GM19438 (cell line): Measurements from ENCODE around the gene FKBP1A.

Experiments
- ATAC-seq: cut with Tn5 transposase; IDR thresholded peaks from one replicate; pipeline ENCODE4 v1.9.1; 2021; ENCODE audit warnings: low read depth; ENCODE audit not compliant: unreplicated experiment

Gene FKBP1A

DNA sequence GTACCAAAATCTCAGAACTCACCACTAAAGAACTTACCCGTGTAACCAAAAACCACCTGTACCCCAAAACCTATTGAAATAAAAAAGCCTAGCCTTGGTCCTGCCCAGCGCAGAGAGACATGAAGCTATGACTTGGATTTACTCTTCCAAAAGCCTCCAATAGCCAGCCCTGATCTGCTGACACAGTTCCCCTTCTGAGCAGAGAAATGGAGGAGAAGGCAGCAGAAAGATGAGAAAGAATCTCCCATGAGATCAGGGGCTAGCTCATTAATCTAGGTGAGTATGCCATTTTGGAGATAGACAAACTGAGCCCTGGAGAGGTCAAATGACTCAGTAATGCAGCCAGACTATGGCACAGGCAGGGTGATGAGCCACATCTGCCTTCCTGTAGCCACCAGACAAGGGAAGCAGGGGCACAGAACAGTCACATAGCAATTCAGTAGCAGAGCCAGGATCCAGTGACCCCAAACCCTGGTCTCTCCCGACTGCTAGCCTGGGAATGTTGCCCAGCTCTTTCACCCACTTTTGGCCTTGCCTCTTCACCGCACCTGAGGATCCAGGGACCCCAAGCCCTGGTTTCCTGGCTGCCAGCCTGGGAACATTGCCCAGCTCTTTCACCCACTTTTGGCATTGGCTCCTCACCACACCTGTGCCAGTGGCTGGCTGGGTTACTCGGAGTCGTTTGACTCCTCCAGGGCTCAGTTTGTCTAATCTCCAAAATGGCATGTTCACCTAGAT is 56.7 kb downstream of the FKBP1A start:
- ATAC-seq, result no peak

DNA sequence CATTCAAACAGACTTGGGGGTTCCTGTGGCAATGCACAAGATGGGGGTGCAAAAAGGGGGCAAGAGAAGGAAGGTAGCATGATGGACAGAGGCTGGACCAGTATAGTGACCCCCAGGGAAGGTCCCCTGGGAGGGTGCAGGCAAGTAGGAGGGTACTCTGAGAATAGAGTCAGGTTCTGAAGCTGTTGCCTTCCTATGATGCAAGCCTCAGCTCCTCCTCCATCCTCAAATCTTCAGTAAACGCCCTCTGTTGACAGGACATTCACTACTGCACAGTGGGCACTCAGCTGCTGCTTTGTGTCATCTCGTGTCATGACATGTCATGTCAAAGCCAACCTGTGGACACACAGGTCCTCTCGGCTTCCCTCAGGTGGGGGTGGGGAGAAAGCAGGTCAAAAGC is 58.1 kb downstream of the FKBP1A start:
- ATAC-seq, result no peak

DNA sequence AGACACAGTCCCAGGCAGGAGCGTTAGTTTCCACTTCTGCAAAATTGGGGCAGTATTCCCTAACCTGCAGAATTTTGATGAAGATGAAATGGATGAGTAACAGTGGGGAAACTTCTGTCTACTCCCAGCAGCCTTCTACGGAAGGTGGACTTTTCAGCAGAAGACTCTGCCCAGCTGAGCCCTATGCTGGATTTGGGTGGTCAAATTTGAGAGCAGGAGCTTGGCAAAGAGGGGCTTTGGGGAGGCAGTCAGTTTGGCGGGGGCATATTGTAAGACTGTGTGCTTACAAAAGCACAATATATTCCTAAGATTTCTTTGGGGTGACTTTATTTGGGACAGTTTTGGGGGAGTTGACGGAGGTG is 58.5 kb downstream of the FKBP1A start:
- ATAC-seq, result no peak

DNA sequence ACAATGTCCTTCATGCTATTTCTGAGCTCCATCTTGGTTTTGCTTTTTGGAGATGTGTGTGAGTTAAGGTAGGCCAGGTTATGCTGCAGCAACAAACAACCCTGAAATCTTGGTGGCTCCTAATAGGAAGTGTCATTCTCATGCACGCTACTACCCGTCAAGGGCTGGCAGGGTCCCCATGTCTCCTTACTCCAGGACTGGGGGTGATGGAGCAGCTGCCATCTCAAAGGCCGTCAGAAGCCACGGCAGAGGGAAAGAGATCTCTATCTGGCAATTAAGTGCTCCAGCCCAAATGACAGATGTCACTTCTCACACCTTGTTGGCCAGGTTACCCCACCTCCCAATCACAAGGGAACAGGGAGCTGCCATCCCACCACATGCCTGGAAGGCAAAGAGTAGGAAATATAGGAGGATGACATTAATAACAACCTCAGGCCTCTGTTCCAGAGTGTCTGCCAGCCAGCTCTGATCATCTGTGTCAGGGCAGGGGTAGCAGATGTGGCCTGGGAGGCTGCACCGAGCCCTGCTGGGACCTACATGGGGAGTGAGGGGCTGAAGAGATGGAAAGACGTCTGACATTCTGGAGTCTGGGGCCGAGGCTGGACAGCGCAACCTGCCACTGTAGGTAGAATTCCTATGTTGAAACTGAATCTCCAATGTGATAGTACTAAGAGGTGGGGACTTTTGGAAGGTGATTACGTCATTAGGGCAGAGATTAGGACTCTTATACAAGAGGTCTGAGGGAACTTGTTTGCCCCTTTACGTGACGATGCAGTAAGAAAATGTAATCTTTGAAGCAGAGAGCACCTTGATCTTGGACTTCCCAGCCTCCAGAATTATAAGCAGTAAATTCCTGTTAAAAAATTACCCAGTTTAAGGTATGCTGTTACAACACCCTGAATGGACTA is 59.1 kb downstream of the FKBP1A start:
- ATAC-seq, result no peak

DNA sequence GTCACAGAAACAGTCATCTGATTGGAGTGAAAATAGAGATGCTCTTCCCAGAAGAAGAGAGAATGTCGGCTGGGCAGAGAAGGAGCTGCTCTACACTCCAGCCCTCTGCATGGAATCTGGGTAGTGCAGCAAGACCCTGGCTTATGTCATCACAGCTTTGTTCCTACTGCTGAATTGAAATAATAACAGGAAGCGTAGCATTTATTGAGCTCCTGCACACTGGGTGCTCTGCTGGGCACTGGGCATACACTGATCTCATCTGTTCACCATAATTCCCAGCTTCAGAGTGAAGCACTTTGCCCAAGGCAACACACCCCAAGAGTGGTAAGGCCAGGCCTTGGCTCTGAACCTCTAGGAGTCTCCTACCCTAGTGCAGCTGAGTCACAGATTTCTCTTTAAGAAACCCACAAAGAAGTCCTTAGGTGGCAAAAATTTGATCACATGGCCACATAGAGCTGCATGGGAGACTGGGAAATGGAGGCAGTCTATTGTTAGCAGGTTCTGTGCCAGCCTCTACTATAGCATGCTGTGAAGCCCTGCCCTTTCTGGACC is 60.0 kb downstream of the FKBP1A start:
- no peak for ATAC-seq

DNA sequence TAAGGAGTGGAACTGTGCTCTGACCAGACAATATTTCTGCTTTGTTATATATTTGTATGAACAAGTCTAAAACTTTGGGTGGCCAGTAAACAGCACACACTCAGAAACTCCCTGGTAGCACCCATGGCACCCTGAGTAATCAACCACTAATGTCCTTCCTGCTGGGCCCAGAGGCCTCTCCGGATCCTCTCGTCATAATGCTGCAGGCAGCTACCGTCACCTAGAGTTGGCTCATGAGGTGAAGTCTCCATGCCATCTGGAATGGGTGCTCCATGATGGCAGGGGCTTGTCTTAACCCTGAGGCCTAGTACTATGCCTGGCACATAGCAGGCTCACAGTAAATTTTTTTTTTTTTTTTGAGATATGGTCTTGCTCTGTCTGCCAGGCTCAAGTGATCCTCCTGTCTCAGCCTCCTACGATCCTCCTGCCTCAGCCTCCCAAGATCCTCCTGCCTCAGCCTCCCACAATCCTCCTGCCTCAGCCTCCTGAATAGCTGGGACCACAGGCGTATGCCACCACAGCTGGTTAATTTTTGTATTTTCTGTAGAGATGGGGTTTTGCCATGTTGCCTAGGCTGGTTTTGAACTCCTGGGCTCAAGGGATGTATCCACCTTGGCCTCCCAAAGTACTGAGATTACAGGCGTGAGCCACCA is 60.9 kb downstream of the FKBP1A start:
- ATAC-seq, result no peak

DNA sequence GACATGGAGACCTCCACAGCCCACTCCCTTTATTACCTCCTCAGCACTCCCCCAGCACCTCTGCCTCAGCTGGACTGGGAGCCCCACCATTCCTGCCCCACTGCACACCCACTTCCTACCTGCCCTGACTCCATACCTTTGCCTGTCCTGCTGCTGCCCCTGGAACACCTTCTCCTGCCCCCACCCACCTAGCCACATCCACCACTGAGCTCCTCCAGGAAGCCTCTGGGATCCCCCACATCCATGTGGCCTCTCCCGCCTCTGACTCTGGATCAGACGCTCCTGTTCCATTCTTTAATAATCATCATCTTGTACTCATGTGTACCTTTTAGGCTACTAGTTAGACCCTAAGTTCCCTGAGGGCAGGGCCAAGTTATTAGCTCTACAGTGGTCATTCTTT is 61.8 kb downstream of the FKBP1A start:
- no peak for ATAC-seq

DNA sequence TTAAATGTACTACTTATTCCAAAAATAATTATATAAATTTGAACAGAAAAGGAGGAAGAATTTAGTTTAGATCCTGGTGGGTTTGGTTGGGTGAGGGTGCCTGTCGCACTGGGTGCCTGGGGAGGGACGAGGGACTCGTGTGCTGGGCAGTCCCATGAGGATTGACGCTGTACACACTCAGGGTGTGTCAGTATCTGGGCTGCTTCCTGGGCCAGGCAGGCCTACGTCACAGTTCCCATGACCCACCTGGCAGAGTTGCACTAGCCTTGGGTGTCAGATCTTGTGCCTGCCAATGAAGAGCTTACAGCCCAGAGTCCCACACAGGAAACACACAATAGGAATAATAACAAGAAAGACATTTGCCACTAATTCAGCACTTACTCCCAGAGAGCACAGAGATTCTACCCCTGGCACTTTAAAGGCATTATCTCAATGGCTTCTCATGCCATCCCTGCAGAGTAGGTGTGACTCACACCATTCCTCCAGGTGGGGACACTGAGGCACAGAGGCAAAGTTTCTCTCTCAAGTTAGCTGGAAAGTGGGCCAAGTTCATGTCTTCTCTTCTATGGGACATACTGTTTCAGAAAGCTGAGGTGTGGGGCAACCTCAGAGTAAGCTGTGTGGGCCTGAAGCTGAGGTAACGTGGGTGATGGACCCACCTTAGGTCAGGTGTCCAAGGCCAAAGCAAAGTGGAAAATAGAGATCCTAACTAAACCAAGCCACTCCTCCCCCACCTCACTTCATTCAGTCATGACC is 62.6 kb downstream of the FKBP1A start:
- ATAC-seq, result no peak

DNA sequence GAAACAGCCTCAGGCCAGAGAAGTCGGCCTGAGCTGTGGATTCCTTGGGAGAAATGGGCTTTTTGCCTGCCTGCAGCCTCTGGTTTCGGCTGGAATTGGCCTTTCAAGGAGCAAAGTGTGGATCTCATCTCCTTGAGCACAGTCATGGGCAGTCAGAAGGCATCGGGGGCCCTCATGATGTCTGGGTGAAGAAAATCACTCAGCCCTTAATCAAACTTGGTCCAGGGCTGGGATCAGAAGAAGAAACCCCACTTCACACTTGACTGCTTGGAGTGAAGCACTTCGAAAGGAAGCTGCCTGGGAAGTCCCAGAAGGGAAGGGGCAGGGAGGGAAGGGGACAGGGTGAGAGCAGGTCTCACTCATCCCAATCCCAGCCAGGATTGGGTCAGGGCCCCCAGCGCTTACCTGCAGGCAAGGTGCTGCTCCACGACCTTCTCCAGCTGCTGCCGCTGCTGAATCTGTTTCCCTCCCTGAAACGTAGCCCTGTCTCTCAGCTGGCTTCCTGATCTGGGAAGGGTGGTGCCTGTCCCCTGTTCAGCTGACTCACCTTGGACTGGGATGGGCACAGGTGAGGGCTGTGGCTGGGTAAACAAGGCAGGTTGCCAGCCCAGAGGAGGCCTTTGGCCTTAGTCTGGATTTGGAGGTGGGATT is 64.0 kb downstream of the FKBP1A start, which contains the start of gene SDCBP2:
SDCBP2 (minus strand) TSS at position 460 of the 651 bp plus-strand sequence. CDS start 8,723 bp downstream, outside the sequence.
- no peak for ATAC-seq

DNA sequence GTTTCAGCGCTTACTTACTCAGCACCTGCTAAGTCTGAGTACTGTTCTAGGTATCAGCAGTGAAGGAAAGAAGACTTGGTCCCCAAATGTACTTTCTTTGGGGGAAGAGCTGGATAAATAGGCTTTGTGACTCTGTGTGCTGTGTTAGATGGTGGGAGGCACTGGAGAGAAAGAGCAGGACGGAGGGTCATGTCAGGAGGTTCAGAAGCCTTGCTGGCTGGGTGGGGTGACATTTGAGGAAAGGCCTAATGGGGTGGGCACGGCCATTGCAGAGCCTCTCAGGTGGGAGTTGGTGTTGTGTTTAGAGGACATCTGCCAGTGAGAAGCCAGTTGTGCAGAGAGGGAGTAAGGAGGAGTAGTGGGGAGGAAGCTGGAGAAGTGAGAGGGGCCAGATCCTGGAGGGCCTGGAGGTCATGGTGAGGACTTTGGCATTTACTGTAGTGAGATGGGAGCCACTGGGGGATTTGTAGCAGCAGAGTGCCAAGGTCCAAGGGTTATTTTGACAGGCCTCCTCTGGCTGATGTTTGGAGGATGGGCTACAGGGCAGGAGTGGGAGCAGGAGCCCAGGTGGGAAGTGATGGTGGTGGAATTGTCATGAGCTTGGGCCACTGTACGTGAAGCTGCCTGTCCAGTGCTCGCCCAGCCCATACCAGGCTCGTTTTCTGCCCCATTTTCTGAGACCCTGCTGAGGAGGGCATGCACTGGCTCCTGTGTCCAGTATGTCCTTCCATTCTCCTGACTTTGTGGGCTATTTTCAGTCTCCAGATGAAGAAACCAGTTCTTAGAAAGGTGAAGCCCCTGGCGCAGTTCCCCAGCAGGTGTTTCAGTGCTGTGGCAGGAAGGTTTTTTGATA is 64.8 kb downstream of the FKBP1A start:
- ATAC-seq, result no peak

DNA sequence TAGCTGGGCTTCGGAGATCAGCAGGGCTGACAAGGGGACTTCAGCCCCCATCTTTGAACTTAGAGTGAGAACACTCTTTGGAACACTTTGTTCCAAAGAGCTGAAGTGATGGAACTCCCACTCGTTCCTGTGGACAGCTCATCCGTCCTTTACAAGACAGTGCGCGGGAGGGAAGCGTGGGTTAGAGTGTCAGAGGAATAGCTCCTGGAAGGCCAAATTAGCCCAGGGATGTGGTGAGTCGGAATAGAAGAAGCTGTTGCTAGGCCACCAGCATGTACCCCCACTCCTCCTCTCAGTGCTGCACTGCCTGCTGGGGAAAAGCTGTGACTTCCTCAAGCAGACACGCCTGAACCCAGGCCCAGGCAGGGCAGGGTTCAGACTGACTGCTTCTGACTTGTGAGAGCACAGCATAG is 65.6 kb downstream of the FKBP1A start:
- ATAC-seq, result no peak

DNA sequence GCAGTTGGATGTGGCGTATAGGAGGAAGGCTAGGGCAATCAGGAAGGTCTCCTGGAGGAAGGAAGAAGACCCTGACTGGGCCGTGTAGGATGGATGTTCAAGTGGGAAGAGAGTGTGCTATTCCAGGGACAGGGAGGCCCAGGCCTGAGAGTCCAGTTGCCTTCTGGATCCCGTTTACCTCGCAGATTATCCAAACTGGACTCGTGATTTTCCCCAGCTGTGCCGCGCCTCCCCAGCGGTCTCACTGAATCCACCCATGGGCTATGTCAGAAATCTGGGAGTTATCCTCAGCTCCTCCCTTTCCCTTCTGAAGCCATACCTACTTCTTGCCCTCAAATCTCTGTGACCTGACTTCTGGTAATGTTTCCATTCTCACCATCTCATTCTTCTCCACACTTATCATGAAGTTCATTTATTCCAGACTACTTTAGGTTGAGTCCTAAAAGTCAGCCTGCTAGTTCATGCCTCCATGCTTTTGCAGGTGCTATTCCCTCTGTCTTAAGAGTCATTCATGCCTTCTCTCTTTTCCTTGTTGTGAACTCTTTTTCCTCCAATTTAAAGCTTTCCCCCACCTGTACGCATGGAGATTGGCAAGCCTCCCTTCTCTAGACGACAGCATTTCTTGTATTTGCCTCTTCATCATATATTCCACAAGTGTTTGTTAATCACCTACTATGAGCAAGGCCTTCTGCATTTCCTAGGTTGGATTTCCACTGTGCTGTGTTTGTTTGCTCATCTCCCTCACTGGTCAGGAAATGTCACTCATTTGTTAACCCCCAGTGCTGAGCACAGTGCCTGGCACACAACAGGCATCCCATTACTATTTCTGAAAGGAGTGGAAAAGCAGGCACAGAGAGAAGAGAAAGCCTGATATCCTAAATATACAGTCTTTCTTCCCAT is 66.6 kb downstream of the FKBP1A start:
- no peak for ATAC-seq

DNA sequence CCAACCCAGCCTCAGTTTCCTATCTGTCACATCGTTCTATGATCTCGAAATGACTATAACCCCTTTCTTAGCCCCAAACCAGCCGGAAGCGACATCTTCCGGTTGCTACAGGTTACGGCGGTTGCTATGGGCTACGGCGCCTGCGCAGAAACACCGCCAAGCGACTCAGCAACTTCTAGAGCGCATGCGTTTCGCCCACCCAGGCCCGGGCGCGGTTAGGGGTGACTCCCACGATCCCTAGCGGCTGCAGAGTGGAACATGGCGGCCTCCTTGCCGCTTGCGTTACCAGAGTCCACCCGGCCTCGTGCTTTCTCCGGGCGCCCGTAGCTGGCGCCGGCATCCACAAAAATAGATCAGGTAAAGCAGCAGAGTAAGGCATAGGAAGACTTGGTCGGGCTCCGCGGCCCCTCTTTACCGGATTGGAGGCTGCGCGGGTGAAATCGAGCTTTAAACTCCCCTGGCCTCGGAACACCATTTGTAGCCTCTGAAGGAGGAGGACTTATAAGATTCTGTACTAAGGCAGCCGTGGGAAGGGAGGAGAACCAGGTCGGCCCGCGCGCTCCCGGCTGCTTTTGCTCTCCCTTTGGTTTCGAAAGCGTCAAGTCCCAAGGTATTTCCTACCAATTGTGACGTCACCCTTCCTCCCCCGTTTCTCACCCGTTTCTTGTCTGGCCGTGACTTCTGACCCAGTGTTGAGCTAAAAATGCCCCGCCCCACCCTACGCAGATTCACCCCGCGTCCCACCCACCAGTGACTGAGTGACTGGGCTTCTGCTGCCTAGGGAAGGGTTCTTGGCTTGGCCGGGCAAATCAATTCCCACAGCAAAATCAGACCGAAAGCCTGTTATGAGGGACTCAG is 67.5 kb downstream of the FKBP1A start:
- ATAC-seq, result peak; percentile 87

DNA sequence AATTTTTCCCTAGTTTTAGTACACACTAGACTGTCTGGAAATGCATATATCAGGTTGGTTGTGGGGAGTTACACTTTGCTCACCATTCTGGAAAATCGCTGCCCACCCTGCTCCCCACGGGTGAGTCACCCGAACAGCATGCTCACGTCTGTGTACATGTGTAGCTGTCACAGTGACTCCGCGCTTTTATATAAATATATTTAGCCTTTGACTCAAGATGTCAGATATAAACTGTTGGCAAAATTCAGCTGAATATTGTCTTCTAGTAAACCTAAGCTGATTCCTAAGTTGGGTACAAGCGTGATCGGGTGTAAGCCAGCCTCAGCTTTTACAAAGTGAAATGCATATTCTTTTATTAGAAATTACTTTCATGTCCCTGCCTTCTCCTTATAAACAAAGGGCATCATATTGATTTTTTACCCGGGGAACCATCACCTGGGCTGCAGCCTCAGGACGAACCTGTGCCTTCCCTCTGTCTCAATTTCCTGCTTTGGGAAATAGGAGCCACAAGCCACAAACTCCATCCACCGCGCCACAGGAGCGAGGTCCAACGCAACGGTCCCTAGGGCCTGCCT is 68.2 kb downstream of the FKBP1A start:
- no peak for ATAC-seq

DNA sequence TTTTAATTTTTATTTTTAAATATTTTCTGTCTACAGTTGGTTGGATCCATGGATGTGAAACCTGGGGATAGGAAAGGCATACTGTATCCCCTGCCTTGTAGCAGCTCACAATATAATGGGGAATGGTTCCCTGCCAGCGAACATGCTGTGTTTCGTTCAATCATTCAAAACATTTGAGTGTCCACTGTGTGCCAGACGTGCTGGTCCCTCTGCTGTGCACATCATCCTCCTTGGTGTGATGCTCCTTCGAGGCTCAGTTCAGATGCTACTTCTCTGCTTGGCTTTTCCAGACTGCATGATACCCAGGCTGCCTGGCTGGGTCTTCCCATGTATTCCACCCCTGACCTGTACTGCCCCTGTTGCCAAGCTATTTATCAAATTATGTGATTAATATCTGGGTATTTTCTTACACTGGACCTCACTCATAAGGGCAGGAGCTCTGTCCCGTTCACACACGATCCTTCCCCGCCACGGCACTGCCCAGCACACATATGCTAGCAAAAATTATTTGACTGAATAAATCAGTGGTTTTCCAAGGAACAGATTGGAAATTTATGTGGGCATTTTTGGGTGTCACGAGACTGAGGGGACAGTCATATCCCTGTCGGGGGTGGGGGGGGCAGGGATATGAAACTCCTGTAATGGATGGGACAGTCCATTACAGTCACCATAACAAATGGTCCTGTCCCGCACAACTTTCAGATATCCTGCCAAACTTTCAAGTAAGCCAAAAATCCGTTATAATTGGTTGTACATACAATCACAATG is 68.8 kb downstream of the FKBP1A start:
- ATAC-seq, result no peak

DNA sequence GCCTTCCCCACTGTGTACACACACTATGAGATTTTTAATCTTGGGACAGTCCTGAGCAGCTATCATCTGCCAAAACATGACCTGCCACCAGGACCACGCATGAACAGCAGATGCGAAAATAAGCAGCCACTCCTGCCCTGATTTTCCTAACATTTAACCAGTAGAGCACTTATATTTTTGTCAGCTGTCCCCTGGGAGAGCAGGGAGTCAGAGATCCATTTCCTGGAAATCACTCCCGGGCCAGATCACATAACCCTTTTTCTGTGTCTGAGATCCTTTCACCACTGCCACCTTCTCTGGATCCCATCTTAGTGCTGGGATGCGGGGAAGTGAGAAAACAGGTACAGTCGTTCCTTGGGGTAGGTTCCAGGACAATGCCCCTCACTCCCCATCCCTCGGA is 69.6 kb downstream of the FKBP1A start:
- no peak for ATAC-seq
